Thyroid gland (tissue), 4 donors: ENCODE results near the gene OXT. TPM values are rescaled to one million over a fixed set of nuclear protein-coding genes. Genes with fewer than 3 reads are reported as not detected.
"Not testable (repeated sequence)": the region's sequence is repeated elsewhere in the genome, so short reads cannot be mapped to it uniquely, and the experiment has no call there.

Experiments
- DNase-seq, 2 donors: peaks; one replicate each; pipeline ENCODE4 v3.0.0-alpha.2; 2019
- H3K27ac ChIP-seq, 3 donors: fragments of 200-600 bp; sonication (generic); 1 replicate in 2 of 3; 2 replicates in 1 of 3; pipeline ENCODE4 v1.5.1; 2016 to 2019; ENCODE audit warnings: mild to moderate bottlenecking in 1 of 3, moderate library complexity in 1 of 3
- H3K27me3 ChIP-seq: fragments of 200-600 bp; sonication (generic); one replicate; pipeline ENCODE4 v1.5.1; 2019
- H3K36me3 ChIP-seq, 2 donors: fragments of 200-600 bp; sonication (generic); one replicate each; pipeline ENCODE4 v1.5.1; 2016 to 2019
- H3K4me1 ChIP-seq, 2 donors: fragments of 200-600 bp; sonication (generic); one replicate each; pipeline ENCODE4 v1.5.1; 2017 to 2019
- H3K4me3 ChIP-seq, 3 donors: fragments of 200-600 bp; sonication (generic); replicated peaks in 1 of 3; 1 replicate in 2 of 3; 2 replicates in 1 of 3; pipeline ENCODE4 v1.5.1; 2016; ENCODE audit warnings: mild to moderate bottlenecking in 1 of 3
- H3K9me3 ChIP-seq: fragments of 200-600 bp; sonication (generic); one replicate; pipeline ENCODE4 v1.5.1; 2017
- POLR2A ChIP-seq, 2 donors: fragments of 450-650 bp; IDR thresholded peaks; one replicate each; pipeline ENCODE4 v1.6.1; 2017; ENCODE audit warnings: antibody characterized with exemption in 2 of 2, mild to moderate bottlenecking in 2 of 2, moderate library complexity in 1 of 2
- WGBS, 2 donors: methylation state at CpG; one replicate each; pipeline ENCODE4 v1.1.5; 2017; 5-methylcytosine and 5-hydroxymethylcytosine counted together
- intact Hi-C: fragments of 100-400 bp; cut with DNase I; formaldehyde crosslinking; loops from one replicate; pipeline ENCODE4 v1.15.1; 2023
- total RNA-seq, 4 donors: library from RNA; depleted of rRNA; stranded (reverse); fragments of >200 nt; gene quantifications; one replicate each; pipeline ENCODE4 v1.2.3, GENCODE V29; 2016
- TF ChIP-seq, protein P1 (sequence below), 6 experiments: fragments of 200-600 bp in 3 of 6; fragments of 450-650 bp in 3 of 6; sonication (generic) in 3 of 6; IDR thresholded peaks; one replicate each; pipeline ENCODE4 v1.5.1; 2016 to 2019; ENCODE audit warnings: antibody characterized with exemption in 6 of 6, mild to moderate bottlenecking in 2 of 6, inconsistent platforms in 1 of 6, moderate library complexity in 1 of 6

OXT gene
- not detected for total RNA-seq

DNA sequence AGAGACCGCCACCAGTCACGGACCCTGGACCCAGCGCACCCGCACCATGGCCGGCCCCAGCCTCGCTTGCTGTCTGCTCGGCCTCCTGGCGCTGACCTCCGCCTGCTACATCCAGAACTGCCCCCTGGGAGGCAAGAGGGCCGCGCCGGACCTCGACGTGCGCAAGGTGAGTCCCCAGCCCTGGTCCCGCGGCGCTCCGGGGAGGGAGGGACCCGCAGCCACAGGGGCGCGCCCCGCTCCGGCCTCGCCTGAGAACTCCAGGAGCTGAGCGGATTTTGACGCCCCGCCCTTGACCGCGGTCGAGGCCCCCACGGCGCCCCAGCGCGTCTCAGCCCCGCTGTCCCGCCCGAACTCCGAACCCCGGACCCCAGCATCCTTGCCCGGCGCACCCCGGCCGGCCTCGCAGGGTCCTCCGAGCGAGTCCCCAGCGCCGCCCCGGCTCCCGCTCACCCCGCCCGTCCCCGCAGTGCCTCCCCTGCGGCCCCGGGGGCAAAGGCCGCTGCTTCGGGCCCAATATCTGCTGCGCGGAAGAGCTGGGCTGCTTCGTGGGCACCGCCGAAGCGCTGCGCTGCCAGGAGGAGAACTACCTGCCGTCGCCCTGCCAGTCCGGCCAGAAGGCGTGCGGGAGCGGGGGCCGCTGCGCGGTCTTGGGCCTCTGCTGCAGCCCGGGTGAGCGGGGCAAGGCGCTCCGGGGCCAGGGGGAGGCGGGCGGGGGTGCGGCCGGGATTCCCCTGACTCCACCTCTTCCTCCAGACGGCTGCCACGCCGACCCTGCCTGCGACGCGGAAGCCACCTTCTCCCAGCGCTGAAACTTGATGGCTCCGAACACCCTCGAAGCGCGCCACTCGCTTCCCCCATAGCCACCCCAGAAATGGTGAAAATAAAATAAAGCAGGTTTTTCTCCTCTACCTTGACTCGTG, at the start of gene OXT:
Gene OXT, plus strand, starts transcription at position 11 of the 920 bp plus-strand sequence. Its CDS starts 36 bp downstream, at position 47.
- Histone ChIP-seq H3K27me3 (no peaks in the 10 kb centered on the region), H3K4me1 (peaks cover 9 to 16% of the 10 kb centered on the region in 2 donors), H3K9me3 (no peaks in the 10 kb centered on the region), H3K4me3 (peak within 1 kb of the TSS in 2 of 3 donors; percentile 30 to 48), H3K27ac (no peak within 1 kb of the TSS), H3K36me3 (no peaks in the 10 kb centered on the region)
- TF ChIP-seq, protein P1, sequence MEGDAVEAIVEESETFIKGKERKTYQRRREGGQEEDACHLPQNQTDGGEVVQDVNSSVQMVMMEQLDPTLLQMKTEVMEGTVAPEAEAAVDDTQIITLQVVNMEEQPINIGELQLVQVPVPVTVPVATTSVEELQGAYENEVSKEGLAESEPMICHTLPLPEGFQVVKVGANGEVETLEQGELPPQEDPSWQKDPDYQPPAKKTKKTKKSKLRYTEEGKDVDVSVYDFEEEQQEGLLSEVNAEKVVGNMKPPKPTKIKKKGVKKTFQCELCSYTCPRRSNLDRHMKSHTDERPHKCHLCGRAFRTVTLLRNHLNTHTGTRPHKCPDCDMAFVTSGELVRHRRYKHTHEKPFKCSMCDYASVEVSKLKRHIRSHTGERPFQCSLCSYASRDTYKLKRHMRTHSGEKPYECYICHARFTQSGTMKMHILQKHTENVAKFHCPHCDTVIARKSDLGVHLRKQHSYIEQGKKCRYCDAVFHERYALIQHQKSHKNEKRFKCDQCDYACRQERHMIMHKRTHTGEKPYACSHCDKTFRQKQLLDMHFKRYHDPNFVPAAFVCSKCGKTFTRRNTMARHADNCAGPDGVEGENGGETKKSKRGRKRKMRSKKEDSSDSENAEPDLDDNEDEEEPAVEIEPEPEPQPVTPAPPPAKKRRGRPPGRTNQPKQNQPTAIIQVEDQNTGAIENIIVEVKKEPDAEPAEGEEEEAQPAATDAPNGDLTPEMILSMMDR (IDR thresholded peaks at IDR 0.05) = no peak
- no peak for TF ChIP-seq POLR2A (IDR thresholded peaks at IDR 0.05)
- WGBS, 2 donors = 28 to 38% methylated on average over 17 to 26 of the region's 95 CpGs
- peak; percentile 44 to 55 for DNase-seq
- intact Hi-C loops = no loop called here

DNA sequence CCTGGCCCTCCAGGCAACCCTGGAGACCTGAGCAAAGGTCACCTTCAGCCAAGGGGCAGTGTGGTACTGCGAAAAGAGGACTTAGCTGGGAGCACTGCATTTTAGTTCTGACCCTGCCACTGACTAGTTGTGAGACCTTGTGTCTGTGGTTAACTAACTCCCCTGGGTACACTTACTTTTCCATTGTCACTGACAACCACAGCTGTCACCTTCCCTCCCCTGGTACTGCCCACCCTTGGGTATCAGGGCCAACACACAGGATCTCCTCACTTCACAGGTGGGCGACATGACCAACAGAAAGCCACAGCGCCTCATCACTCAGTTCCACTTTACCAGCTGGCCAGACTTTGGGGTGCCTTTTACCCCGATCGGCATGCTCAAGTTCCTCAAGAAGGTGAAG, 49.6 kb upstream of the OXT start:
- DNase-seq = no peak
- no peaks in the 10 kb centered on the region for H3K9me3 ChIP-seq
- H3K27ac ChIP-seq = no peak overlapping the region
- no peaks in the 10 kb centered on the region for H3K27me3 ChIP-seq
- H3K36me3 ChIP-seq = peaks cover 28 to 35% of the 10 kb centered on the region in 2 donors
- no peak for TF ChIP-seq POLR2A (IDR thresholded peaks at IDR 0.05)
- TF ChIP-seq, protein P1 (IDR thresholded peaks at IDR 0.05) = no peak
- intact Hi-C loops = no loop called here
- WGBS, 2 donors = 96 to 100% methylated on average over 5 of the region's 5 CpGs
- H3K4me1 ChIP-seq = peaks cover 0 to 4% of the 10 kb centered on the region in 2 donors
- no peak overlapping the region for H3K4me3 ChIP-seq

GRCh38 chr20:3022559-3023490, 48.6 kb upstream of the OXT start:
- peaks cover 36 to 44% of the 10 kb centered on the region in 2 donors for H3K36me3 ChIP-seq
- H3K4me3 ChIP-seq, intact Hi-C loops, H3K27me3 ChIP-seq, H3K9me3 ChIP-seq, H3K4me1 ChIP-seq, DNase-seq, H3K27ac ChIP-seq: not testable (repeated sequence)
- WGBS, 2 donors = 88 to 90% methylated on average over 20 of the region's 20 CpGs

DNA sequence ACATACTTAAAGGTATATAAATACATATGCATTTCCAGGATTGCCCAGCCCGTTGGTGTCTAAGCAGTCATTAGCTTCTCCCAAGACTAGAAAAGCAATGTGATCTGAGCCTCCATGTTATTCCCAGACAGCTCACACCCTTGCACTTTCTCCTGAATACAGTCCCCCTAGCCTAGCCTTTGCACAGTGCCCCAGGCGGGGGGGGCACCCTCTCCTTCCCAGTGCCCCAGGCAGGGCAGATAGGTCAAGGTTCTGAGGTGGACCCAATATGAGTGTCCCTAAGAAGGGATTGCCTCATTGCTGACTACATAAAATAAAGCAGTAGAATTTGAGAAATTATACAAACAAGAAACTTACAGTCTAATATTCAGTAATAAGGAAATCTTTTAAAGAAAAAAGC, 43.4 kb upstream of the OXT start:
- 76 to 85% methylated on average over 2 of the region's 2 CpGs for WGBS, 2 donors
- no peak overlapping the region for H3K4me3 ChIP-seq
- no peaks in the 10 kb centered on the region for H3K4me1 ChIP-seq
- intact Hi-C loops = no loop called here
- no peaks in the 10 kb centered on the region for H3K27me3 ChIP-seq
- no peak for DNase-seq
- TF ChIP-seq POLR2A (IDR thresholded peaks at IDR 0.05) = no peak
- TF ChIP-seq, protein P1 (IDR thresholded peaks at IDR 0.05) = no peak
- H3K27ac ChIP-seq = no peak overlapping the region
- no peaks in the 10 kb centered on the region for H3K9me3 ChIP-seq
- H3K36me3 ChIP-seq = peaks cover 30 to 48% of the 10 kb centered on the region in 2 donors

DNA sequence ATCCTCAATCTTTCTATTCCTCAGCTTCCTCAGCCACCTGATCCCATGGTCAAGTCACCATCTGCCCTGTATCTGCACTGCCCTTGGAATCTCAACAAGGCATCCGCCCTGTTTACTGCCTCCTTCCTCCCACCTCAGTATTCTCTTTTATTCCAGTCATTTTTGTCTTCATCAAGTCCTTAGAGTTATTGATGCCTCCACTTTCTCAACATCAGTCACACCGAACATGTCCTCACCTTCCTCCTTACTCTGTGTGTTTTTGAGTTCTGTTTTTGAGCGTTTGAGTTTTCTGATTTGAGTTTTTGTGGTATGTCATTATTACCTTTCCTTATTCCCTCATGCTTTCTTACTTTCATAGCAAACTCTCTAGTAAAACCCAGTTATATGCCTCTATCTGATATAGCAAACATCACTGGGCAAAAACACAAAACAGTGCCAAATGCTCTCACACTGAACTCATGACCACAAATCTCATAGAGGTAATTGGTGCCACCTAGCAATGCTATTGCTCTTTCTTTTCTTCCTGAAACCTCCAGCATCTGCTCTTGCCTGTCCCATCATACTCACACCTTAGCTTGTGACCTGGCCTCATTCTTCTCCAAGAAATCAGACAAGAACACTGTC, 39.8 kb upstream of the OXT start:
- intact Hi-C loops = no loop called here
- H3K4me3 ChIP-seq = no peak overlapping the region
- WGBS, 2 donors = 98% methylated on average over 3 of the region's 3 CpGs
- H3K9me3 ChIP-seq = no peaks in the 10 kb centered on the region
- no peak for TF ChIP-seq POLR2A (IDR thresholded peaks at IDR 0.05)
- DNase-seq = no peak
- no peak overlapping the region for H3K27ac ChIP-seq
- H3K4me1 ChIP-seq = no peaks in the 10 kb centered on the region
- no peaks in the 10 kb centered on the region for H3K27me3 ChIP-seq
- H3K36me3 ChIP-seq = peaks cover 27 to 38% of the 10 kb centered on the region in 2 donors
